Adrenal gland (tissue), 12 donors: ENCODE measurements around the gene STAMBPL1. TPM values are rescaled to one million over a fixed set of nuclear protein-coding genes. Genes with fewer than 3 reads are reported as not detected.

Experiments used
- DNase-seq, 7 donors: peaks; one replicate each; pipeline ENCODE4 v3.0.0-alpha.2; 2019 to 2020
- H3K27ac ChIP-seq, 5 donors: fragments of 200-600 bp; sonication (generic) in 4 of 5; 1 replicate in 3 of 5; 2 replicates in 2 of 5; pipeline versions ENCODE4 v1.5.1 to v1.8.0; 2016 to 2020; ENCODE audit warnings: mild to moderate bottlenecking in 1 of 5
- H3K27me3 ChIP-seq: fragments of 200-600 bp; 2 replicates; pipeline ENCODE4 v1.8.0; 2021
- H3K36me3 ChIP-seq, 2 donors: fragments of 200-600 bp; replicated peaks in 1 of 2; 1 replicate in 1 of 2; 2 replicates in 1 of 2; pipeline versions ENCODE4 v1.5.1 to v1.8.0; 2018 to 2022
- H3K4me1 ChIP-seq, 2 donors: fragments of 200-600 bp; replicated peaks in 1 of 2; 1 replicate in 1 of 2; 2 replicates in 1 of 2; pipeline versions ENCODE4 v1.5.1 to v1.8.0; 2018 to 2021
- H3K4me3 ChIP-seq, 4 donors: fragments of 200-600 bp; sonication (generic) in 3 of 4; one replicate each; pipeline ENCODE4 v1.5.1; 2016 to 2018
- H3K9me3 ChIP-seq, 3 donors: fragments of 200-600 bp; sonication (generic) in 1 of 3; replicated peaks in 1 of 3; 1 replicate in 2 of 3; 2 replicates in 1 of 3; pipeline versions ENCODE4 v1.5.1 to v1.8.0; 2016 to 2021
- CTCF ChIP-seq, 6 experiments: fragments of 450-650 bp in 4 of 6; fragments of 200-600 bp in 2 of 6; sonication (generic) in 1 of 6; IDR thresholded peaks; 1 replicate in 5 of 6; 2 replicates in 1 of 6; pipeline versions ENCODE4 v1.5.1 to v1.8.0; 2016 to 2021; ENCODE audit warnings: antibody characterized with exemption in 6 of 6, mild to moderate bottlenecking in 2 of 6, moderate library complexity in 1 of 6
- POLR2A ChIP-seq, 2 donors: fragments of 450-650 bp; IDR thresholded peaks; one replicate each; pipeline ENCODE4 v1.6.1; 2017; ENCODE audit warnings: antibody characterized with exemption in 2 of 2, mild to moderate bottlenecking in 2 of 2, moderate library complexity in 1 of 2
- WGBS, 4 donors: extraction: QIAGEN DNeasy Blood & Tissue Kit in 2 of 4; methylation state at CpG; one replicate each; pipeline versions ENCODE4 v1.1.5 to v1.1.7; 2013 to 2017; 5-methylcytosine and 5-hydroxymethylcytosine counted together
- intact Hi-C, 2 donors: fragments of 100-400 bp; cut with DNase I; formaldehyde crosslinking; loops; one replicate each; pipeline versions ENCODE4 v1.14.1 to v1.15.0; 2022 to 2023
- polyA plus RNA-seq, 3 donors: library from polyadenylated mRNA; stranded (reverse); fragments of 200-250 nt in 2 of 3; fragments of 350-450 nt in 1 of 3; fragmentation: Illumina TruSeq in 1 of 3; extraction: RNeasy Lipid Tissue Mini Kit (QIAGEN cat#74804) in 1 of 3; gene quantifications; one replicate each; pipeline ENCODE4 v1.2.3, GENCODE V29; 2013 to 2014
- total RNA-seq, 9 donors: library from RNA; depleted of rRNA in 4 of 9; stranded (reverse); fragments of >200 nt in 4 of 9; fragments of 120-200 nt in 1 of 9; fragmentation: NEBNext Ultra II Directional in 1 of 9; extraction: Animal tissue kit (Norgen Biotek cat#: 25700) in 1 of 9; gene quantifications; one replicate each; pipeline versions ENCODE4 v1.1.0 to v1.2.4, GENCODE V29; 2013 to 2023
- donor health status: healthy with polysubstance abuse.
- donor health status: Bipolar disorder and iron deficiency.
- donor health status: DM: yes; HTN: yes; CAD: no.
- donor health status: DM: no; HTN: no; CAD: no.
- donor health status: DM: no; HTN: no; CAD: no.
- donor health status: DM: yes; HTN: yes; CAD: no.

STAMBPL1 gene
- total and polyA plus RNA-seq, 12 donors = 11.0 to 108 (median 49.5) TPM

GRCh38 chr10:88901984-88902789 lies 22.1 kb downstream of the STAMBPL1 start:
- intact Hi-C loops = no loop called here
- no peak for DNase-seq
- TF ChIP-seq CTCF (IDR thresholded peaks at IDR 0.05) = no peak
- TF ChIP-seq POLR2A (IDR thresholded peaks at IDR 0.05) = no peak
- no peaks in the 10 kb centered on the region for H3K9me3 ChIP-seq
- 83 to 92% (median 89%) methylated on average over 11 of the region's 11 CpGs for WGBS, 4 donors
- peaks cover 12 to 33% of the 10 kb centered on the region in 2 donors for H3K4me1 ChIP-seq
- H3K27me3 ChIP-seq = no peaks in the 10 kb centered on the region
- H3K4me3 ChIP-seq = no peak overlapping the region
- peak overlapping the region in 3 of 5 donors; percentile 8 to 63 (median 25) for H3K27ac ChIP-seq
- H3K36me3 ChIP-seq = peaks cover 0 to 19% of the 10 kb centered on the region in 2 donors

- TF ChIP-seq POLR2A (IDR thresholded peaks at IDR 0.05) = no peak
- TF ChIP-seq CTCF (IDR thresholded peaks at IDR 0.05) = no peak
- intact Hi-C loops = no loop called here
- DNase-seq = no peak
- 77 to 84% (median 81%) methylated on average over 3 of the region's 3 CpGs for WGBS, 4 donors
- H3K4me3 ChIP-seq = no peak overlapping the region
- no peak overlapping the region for H3K27ac ChIP-seq
- H3K4me1 ChIP-seq = peaks cover 6 to 18% of the 10 kb centered on the region in 2 donors
- no peaks in the 10 kb centered on the region for H3K9me3 ChIP-seq
- H3K36me3 ChIP-seq = peaks cover 0 to 25% of the 10 kb centered on the region in 2 donors
- no peaks in the 10 kb centered on the region for H3K27me3 ChIP-seq
Measured at GRCh38 chr10:88903715-88904114, 23.7 kb downstream of the STAMBPL1 start.

- Histone ChIP-seq H3K36me3 (peaks cover 0 to 33% of the 10 kb centered on the region in 2 donors), H3K27me3 (no peaks in the 10 kb centered on the region), H3K27ac (no peak overlapping the region), H3K9me3 (no peaks in the 10 kb centered on the region), H3K4me1 (no peaks in the 10 kb centered on the region), H3K4me3 (no peak overlapping the region)
- DNase-seq = no peak
- TF ChIP-seq POLR2A (IDR thresholded peaks at IDR 0.05) = no peak
- no peak for TF ChIP-seq CTCF (IDR thresholded peaks at IDR 0.05)
- 79 to 91% (median 84%) methylated on average over 1 of the region's 1 CpG for WGBS, 4 donors
- intact Hi-C loops = no loop called here
Measured at GRCh38 chr10:88906921-88907320, 26.9 kb downstream of the STAMBPL1 start.

- Histone ChIP-seq H3K9me3 (no peaks in the 10 kb centered on the region), H3K36me3 (peaks cover 0 to 27% of the 10 kb centered on the region in 2 donors), H3K27me3 (no peaks in the 10 kb centered on the region), H3K4me1 (peaks cover 0 to 8% of the 10 kb centered on the region in 2 donors), H3K27ac (no peak overlapping the region), H3K4me3 (no peak overlapping the region)
- TF ChIP-seq POLR2A (IDR thresholded peaks at IDR 0.05) = no peak
- TF ChIP-seq CTCF (IDR thresholded peaks at IDR 0.05) = no peak
- intact Hi-C loops = no loop called here
- WGBS, 4 donors = 78 to 86% (median 83%) methylated on average over 4 of the region's 4 CpGs
- no peak for DNase-seq
Measured at GRCh38 chr10:88908194-88908593, 28.1 kb downstream of the STAMBPL1 start.
